NB4 (cell line): Measurements from ENCODE around the gene ECT2L.

ENCODE experiments used
- MYC ChIP-seq: IDR thresholded peaks from 2 replicates; pipeline ENCODE4 v1.6.1; 2011; ENCODE audit warnings: low read depth, low read length
- TF ChIP-seq, protein P1 (sequence below): IDR thresholded peaks from one replicate; pipeline ENCODE4 v1.5.1; 2012; ENCODE audit warnings: low read depth, low read length

DNA sequence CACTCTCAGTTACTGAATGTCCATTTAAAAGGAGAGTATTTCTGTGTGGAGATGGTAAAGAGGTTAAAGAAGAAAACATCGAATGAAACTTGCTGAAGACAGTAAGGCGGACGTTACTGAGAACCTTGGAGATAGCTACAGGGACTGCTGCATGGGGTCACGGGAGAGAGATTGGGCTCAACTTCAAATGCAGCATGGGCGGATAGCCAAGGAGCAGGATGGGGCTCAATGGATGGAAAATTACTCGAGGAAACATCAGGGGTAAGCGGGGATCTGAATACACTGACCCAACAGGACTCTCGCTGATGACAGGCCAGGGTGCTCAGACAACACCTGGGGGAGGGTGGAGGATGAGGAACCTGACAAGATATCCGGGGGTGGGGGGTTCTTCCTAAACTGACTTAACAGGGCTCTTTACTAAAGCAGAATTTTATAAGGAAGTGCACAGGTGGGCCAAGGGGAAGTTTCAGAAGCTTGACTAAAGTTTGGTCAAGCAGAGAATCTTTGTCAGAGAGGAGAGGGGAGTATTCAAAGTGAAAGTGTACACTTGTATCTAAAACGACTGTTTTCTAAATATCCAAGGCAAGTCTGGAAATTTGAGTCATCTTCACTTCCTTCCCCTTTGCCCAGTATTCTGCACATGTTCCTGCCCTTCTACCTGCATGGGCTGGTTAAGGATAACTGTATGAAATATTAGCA lies 22.8 kb downstream of the ECT2L start:
- TF ChIP-seq, protein P1, sequence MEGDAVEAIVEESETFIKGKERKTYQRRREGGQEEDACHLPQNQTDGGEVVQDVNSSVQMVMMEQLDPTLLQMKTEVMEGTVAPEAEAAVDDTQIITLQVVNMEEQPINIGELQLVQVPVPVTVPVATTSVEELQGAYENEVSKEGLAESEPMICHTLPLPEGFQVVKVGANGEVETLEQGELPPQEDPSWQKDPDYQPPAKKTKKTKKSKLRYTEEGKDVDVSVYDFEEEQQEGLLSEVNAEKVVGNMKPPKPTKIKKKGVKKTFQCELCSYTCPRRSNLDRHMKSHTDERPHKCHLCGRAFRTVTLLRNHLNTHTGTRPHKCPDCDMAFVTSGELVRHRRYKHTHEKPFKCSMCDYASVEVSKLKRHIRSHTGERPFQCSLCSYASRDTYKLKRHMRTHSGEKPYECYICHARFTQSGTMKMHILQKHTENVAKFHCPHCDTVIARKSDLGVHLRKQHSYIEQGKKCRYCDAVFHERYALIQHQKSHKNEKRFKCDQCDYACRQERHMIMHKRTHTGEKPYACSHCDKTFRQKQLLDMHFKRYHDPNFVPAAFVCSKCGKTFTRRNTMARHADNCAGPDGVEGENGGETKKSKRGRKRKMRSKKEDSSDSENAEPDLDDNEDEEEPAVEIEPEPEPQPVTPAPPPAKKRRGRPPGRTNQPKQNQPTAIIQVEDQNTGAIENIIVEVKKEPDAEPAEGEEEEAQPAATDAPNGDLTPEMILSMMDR: no peak
- 0 out of 2 replicates have a peak, but pooled peaks have one; percentile 15 for TF ChIP-seq MYC
